ENCODE measurements around the gene ENTPD5. TPM values are rescaled to one million over a fixed set of nuclear protein-coding genes. Genes with fewer than 3 reads are reported as not detected.
"Not testable (repeated sequence)": the region's sequence is repeated elsewhere in the genome, so short reads cannot be mapped to it uniquely, and the experiment has no call there.

The ENTPD5 gene
- total and polyA plus RNA-seq, 12 donors: 3.8 to 10.0 (median 7.9) TPM

GRCh38 chr14:73995977-73996378 lies 23.1 kb downstream of the ENTPD5 start:
- no peaks in the 10 kb centered on the region for H3K9me3 ChIP-seq
- no peaks in the 10 kb centered on the region for H3K27me3 ChIP-seq
- DNase-seq: no peak
- intact Hi-C loops (cut with DNase I): no loop called here
- H3K4me1 ChIP-seq: no peaks in the 10 kb centered on the region
- no peak for TF ChIP-seq CTCF (IDR thresholded peaks at IDR 0.05)
- ATAC-seq: no peak
- H3K36me3 ChIP-seq: peaks cover 0 to 45% (median 0%) of the 10 kb centered on the region in 9 donors
- H3K27ac ChIP-seq: no peak overlapping the region
- WGBS, 2 donors: 96 to 98% methylated on average over 8 of the region's 8 CpGs
- H3K4me3 ChIP-seq: no peak overlapping the region

- intact Hi-C loops (cut with DNase I); DNase-seq; H3K27ac ChIP-seq; H3K4me3 ChIP-seq; H3K27me3 ChIP-seq; H3K9me3 ChIP-seq; ATAC-seq; H3K4me1 ChIP-seq: not testable (repeated sequence)
- peaks cover 0 to 47% (median 0%) of the 10 kb centered on the region in 9 donors for H3K36me3 ChIP-seq
- WGBS, 2 donors: 99% methylated on average over 7 of the region's 7 CpGs
Observed at GRCh38 chr14:73994926-73995325, 24.2 kb downstream of the ENTPD5 start.

GRCh38 chr14:73991092-73991491 lies 28.0 kb downstream of the ENTPD5 start:
- 72 to 77% methylated on average over 4 of the region's 4 CpGs for WGBS, 2 donors

GRCh38 chr14:73988656-73989055 lies 30.4 kb downstream of the ENTPD5 start:
- intact Hi-C loops (cut with DNase I); H3K9me3 ChIP-seq; H3K27ac ChIP-seq; DNase-seq; H3K4me3 ChIP-seq; H3K27me3 ChIP-seq; H3K4me1 ChIP-seq; ATAC-seq: not testable (repeated sequence)
- WGBS, 2 donors: 89 to 91% methylated on average over 6 of the region's 7 CpGs
- peaks cover 0 to 51% (median 13%) of the 10 kb centered on the region in 9 donors for H3K36me3 ChIP-seq

More at GRCh38 chr14:73991092-73991491, 28.0 kb downstream of the ENTPD5 start:
- DNase-seq (no peak), ATAC-seq (no peak)
- peaks cover 0 to 39% (median 11%) of the 10 kb centered on the region in 9 donors for H3K36me3 ChIP-seq
- H3K9me3 ChIP-seq: no peaks in the 10 kb centered on the region
- H3K4me3 ChIP-seq: no peak overlapping the region
- no peaks in the 10 kb centered on the region for H3K4me1 ChIP-seq
- intact Hi-C loops (cut with DNase I): no loop called here
- no peak for TF ChIP-seq CTCF (IDR thresholded peaks at IDR 0.05)
- H3K27me3 ChIP-seq: no peaks in the 10 kb centered on the region
- H3K27ac ChIP-seq: no peak overlapping the region

GRCh38 chr14:73988065-73988464 lies 31.0 kb downstream of the ENTPD5 start:
- 88 to 92% methylated on average over 3 of the region's 3 CpGs for WGBS, 2 donors
- TF ChIP-seq CTCF (IDR thresholded peaks at IDR 0.05): no peak

More at GRCh38 chr14:73988065-73988464, 31.0 kb downstream of the ENTPD5 start:
- Histone ChIP-seq H3K4me1 (no peaks in the 10 kb centered on the region), H3K27me3 (no peaks in the 10 kb centered on the region), H3K27ac (no peak overlapping the region), H3K4me3 (no peak overlapping the region), H3K9me3 (no peaks in the 10 kb centered on the region), H3K36me3 (peaks cover 0 to 53% (median 13%) of the 10 kb centered on the region in 9 donors)
- DNase-seq: no peak
- no peak for ATAC-seq
- intact Hi-C loops (cut with DNase I): no loop called here

Data from heart right ventricle (tissue), 16 donors.